Keratinocyte (primary cell): Measurements from ENCODE around the gene HMCN1. TPM values are rescaled to one million over a fixed set of nuclear protein-coding genes. Genes with fewer than 3 reads are reported as not detected.

ENCODE experiments used
- DNase-seq: peaks from one replicate; pipeline ENCODE4 v3.0.0-alpha.2; 2011; ENCODE audit warnings: low read depth, missing footprints, low spot score
- FAIRE-seq: peaks from 2 replicates; lab custom pipeline; 2011; peaks lifted over from hg19 to GRCh38; lab: Jason Lieb, UNC
- H2AFZ ChIP-seq: 2 replicates; pipeline ENCODE4 v1.6.0; 2012; ENCODE audit warnings: low read length, control low read depth, inconsistent platforms; ENCODE audit not compliant: control insufficient read depth
- H3K27ac ChIP-seq: 2 replicates; pipeline ENCODE4 v1.5.1; 2011; ENCODE audit warnings: low read length; ENCODE audit not compliant: control insufficient read depth, insufficient read depth
- H3K27me3 ChIP-seq: 3 replicates; pipeline ENCODE4 v1.6.0; 2011; ENCODE audit warnings: low read length; ENCODE audit not compliant: control insufficient read depth, insufficient read depth; ENCODE audit errors: extremely low read depth
- H3K36me3 ChIP-seq, 2 experiments: 2 replicates in 1 of 2; 3 replicates in 1 of 2; pipeline ENCODE4 v1.5.1; 2011; ENCODE audit warnings: low read length in 2 of 2, mild to moderate bottlenecking in 1 of 2; ENCODE audit not compliant: control insufficient read depth in 2 of 2, insufficient read depth in 2 of 2; ENCODE audit errors: extremely low read depth in 1 of 2
- H3K4me1 ChIP-seq: 3 replicates; pipeline ENCODE4 v1.5.1; 2011; ENCODE audit warnings: low read length; ENCODE audit not compliant: control insufficient read depth, insufficient read depth; ENCODE audit errors: extremely low read depth
- H3K4me2 ChIP-seq: 3 replicates; pipeline ENCODE4 v1.6.0; 2011; ENCODE audit warnings: low read depth, low read length; ENCODE audit not compliant: control insufficient read depth, insufficient read depth; ENCODE audit errors: extremely low read depth
- H3K4me3 ChIP-seq, 3 experiments: fragments of 200-600 bp in 1 of 3; sonication (generic) in 1 of 3; 2 replicates in 2 of 3; 3 replicates in 1 of 3; pipeline ENCODE4 v1.5.1; 2011 to 2016; ENCODE audit warnings: low read length in 3 of 3, mild to moderate bottlenecking in 3 of 3, control low read depth in 2 of 3, inconsistent platforms in 1 of 3, low read depth in 1 of 3, mixed read lengths in 1 of 3, mixed run types in 1 of 3, moderate library complexity in 1 of 3; ENCODE audit not compliant: control insufficient read depth in 2 of 3, insufficient read depth in 2 of 3; ENCODE audit errors: extremely low read depth in 1 of 3
- H3K79me2 ChIP-seq: 2 replicates; pipeline ENCODE4 v1.6.0; 2012; ENCODE audit warnings: low read length; ENCODE audit not compliant: control insufficient read depth, insufficient read depth
- H3K9ac ChIP-seq: 3 replicates; pipeline ENCODE4 v1.6.0; 2011; ENCODE audit warnings: low read length; ENCODE audit not compliant: control insufficient read depth, insufficient read depth; ENCODE audit errors: extremely low read depth
- H3K9me1 ChIP-seq: 3 replicates; pipeline ENCODE4 v1.6.0; 2011; ENCODE audit warnings: low read length; ENCODE audit not compliant: control insufficient read depth, insufficient read depth; ENCODE audit errors: extremely low read depth
- H3K9me3 ChIP-seq: 2 replicates; pipeline ENCODE4 v1.5.1; 2012; ENCODE audit warnings: low read depth, low read length; ENCODE audit not compliant: control insufficient read depth
- H4K20me1 ChIP-seq: 3 replicates; pipeline ENCODE4 v1.6.0; 2011; ENCODE audit warnings: low read length; ENCODE audit not compliant: control insufficient read depth, insufficient read depth; ENCODE audit errors: extremely low read depth
- CTCF ChIP-seq, 3 experiments: IDR thresholded peaks in 1 of 3; conservative IDR thresholded peaks in 1 of 3; optimal IDR thresholded peaks in 1 of 3; 2 replicates in 2 of 3; 3 replicates in 1 of 3; pipeline versions ENCODE3 to v1.5.1; 2011; ENCODE audit warnings: low read length in 3 of 3, mild to moderate bottlenecking in 3 of 3, moderate library complexity in 2 of 3, control low read depth in 1 of 3, inconsistent platforms in 1 of 3; ENCODE audit not compliant: insufficient read depth in 2 of 3; ENCODE audit errors: extremely low read depth in 1 of 3
- EZH2 ChIP-seq: IDR thresholded peaks from one replicate; pipeline ENCODE4 v1.6.1; 2012; ENCODE audit warnings: inconsistent platforms, mild to moderate bottlenecking, low read length, moderate library complexity
- dilution Hi-C: fragments of 300-500 bp; cut with MboI; formaldehyde crosslinking; loops from one replicate; pipeline ENCODE4 v1.7.0; 2020; ENCODE audit warnings: low sequenced_read_pairs; ENCODE audit not compliant: extremely low pct_ligation_motif_present
- polyA plus RNA-seq, 5 experiments: library from polyadenylated mRNA; depleted of rRNA in 3 of 5; stranded (reverse) in 3 of 5; stranded (forward) in 1 of 5; unstranded in 1 of 5; fragments of >200 nt; gene quantifications; 1 replicate in 1 of 5; 2 replicates in 3 of 5; 3 replicates in 1 of 5; pipeline versions ENCODE4 v1.2.1 to v1.2.3, GENCODE V29; 2011 to 2012; ENCODE audit warnings: missing spikeins in 2 of 5, low read depth in 1 of 5, low replicate concordance in 1 of 5

The HMCN1 gene
- polyA plus RNA-seq, 1 donor (not counting 4 experiments of a cell fraction or from before 2014, with no cell fraction given) = 1.8 TPM

DNA sequence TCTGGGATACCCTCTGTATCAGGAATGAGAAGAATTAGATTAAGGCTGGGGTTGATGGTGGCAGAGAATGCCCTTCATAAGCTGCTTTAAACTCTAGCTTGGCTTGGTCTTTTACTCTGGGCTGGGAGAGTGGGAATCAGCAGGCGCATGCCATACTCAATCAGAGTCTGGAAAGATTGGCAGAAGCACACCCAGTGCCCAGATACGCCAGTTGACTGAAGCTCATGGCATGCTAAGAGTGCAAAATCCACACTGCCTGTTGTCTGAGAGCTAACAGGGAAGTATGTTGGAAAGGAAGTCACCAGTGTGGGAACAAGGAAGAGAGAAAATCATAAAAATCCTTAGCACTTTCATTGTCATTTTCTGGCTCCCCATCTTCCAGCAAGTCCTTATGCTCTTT is 53.0 kb downstream of the HMCN1 start:
- DNase-seq (no peak), FAIRE-seq (no peak)
- Histone ChIP-seq H3K27ac (no peak overlapping the region), H3K27me3 (no peaks in the 10 kb centered on the region), H2AFZ (no peak overlapping the region), H3K9me1 (no peaks in the 10 kb centered on the region), H3K79me2 (no peaks in the 10 kb centered on the region), H3K9me3 (no peaks in the 10 kb centered on the region), H3K9ac (no peak overlapping the region), H3K4me3 (no peak overlapping the region), H3K36me3 (no peaks in the 10 kb centered on the region), H3K4me1 (no peaks in the 10 kb centered on the region), H4K20me1 (no peaks in the 10 kb centered on the region), H3K4me2 (no peak overlapping the region)
- TF ChIP-seq EZH2 (no peak), CTCF (optimal IDR thresholded peaks at IDR 0.05 in 1 of 3, IDR thresholded peaks at IDR 0.05 in 1 of 3, conservative IDR thresholded peaks at IDR 0.05 in 1 of 3; ENCODE audit: extremely low read depth in 1 of 3, insufficient read depth in 2 of 3, low read length in 3 of 3) (no peak)
- dilution Hi-C loops = no loop called here

DNA sequence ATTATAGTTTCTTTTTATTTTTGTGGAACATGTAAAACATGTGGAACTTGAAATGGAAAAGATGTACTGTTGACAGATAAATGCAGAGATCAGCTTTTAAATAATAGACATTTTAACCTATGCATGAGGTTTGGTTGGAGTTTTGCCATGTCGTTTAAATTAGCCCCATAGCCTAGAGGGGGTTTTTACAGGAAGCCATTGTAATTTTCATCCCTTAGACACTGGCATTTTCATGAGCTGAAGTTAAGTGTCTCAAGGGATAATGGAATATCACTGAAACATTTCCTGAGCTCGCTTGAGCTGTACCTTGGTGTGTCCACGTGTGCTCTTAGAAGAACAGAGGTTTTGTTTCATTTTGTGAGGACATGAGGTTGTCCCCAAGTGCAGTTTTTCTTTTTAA is 54.2 kb downstream of the HMCN1 start:
- Histone ChIP-seq H3K36me3 (no peaks in the 10 kb centered on the region), H3K79me2 (no peaks in the 10 kb centered on the region), H3K9ac (no peak overlapping the region), H3K4me1 (no peaks in the 10 kb centered on the region), H3K27ac (no peak overlapping the region), H2AFZ (no peak overlapping the region), H3K9me1 (no peaks in the 10 kb centered on the region), H4K20me1 (no peaks in the 10 kb centered on the region), H3K4me2 (no peak overlapping the region), H3K27me3 (no peaks in the 10 kb centered on the region), H3K9me3 (no peaks in the 10 kb centered on the region), H3K4me3 (no peak overlapping the region)
- TF ChIP-seq EZH2 = no peak
- TF ChIP-seq CTCF (optimal IDR thresholded peaks at IDR 0.05 in 1 of 3, IDR thresholded peaks at IDR 0.05 in 1 of 3, conservative IDR thresholded peaks at IDR 0.05 in 1 of 3; ENCODE audit: extremely low read depth in 1 of 3, insufficient read depth in 2 of 3, low read length in 3 of 3) = no peak
- dilution Hi-C loops = no loop called here
- DNase-seq (no peak), FAIRE-seq (no peak)
